NCI-H1694 treated with DMSO at 0.1 percent for 48 hours (cell line): ENCODE measurements around the gene PODN.

Experiments used
- DNase-seq: peaks from one replicate; lab custom pipeline; 2025; lab: John Stamatoyannopoulos, UW

The PODN gene

DNA sequence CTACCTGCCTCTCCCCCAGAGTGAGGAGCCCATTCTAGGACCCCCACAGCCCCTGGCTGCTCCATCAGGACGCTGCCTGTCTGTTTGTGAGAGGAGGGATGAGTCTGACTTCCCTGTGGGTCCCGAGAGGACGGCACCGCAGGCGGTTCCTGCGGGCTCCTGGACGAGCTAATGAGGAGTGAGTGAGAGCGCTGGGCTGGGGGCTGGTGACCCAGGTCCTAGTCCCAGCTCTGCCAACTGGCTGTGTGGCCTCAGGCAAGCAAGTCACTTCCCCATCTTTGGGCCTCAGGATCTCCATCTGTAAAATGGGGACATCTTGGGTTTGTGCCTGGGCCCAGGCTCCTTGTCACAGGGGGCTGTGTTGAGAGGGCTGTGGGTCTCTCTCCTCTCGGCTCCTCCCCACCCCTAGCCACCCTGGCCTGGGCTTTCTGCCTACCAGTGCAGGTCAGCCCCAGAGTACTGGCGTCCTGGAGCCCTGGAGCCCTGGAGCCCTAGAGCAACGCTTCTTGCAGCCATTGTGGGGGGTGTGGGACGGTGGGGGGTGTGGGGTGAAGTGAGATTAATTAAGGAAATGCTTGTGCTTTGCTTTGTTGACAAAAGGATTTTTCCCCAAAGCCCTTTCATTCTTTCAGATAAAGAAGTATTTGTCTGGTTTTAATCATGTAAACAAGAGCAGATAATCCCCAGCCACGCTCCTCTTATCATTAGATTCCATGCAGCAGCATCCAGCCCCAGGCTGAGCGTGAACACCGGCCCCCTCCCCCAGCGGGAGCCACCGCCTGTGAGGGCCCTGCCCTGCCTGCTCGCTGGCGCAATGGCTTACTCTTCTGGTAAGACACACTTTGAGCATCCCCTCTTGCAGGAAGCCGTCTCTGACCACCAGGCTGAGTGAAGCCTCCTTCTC lies 53.6 kb downstream of the PODN start:
- no peak for DNase-seq

- no peak for DNase-seq
Observed at GRCh38 chr1:53116307-53116810, 54.3 kb downstream of the PODN start.

GRCh38 chr1:53116933-53117600 lies 55.1 kb downstream of the PODN start:
- no peak for DNase-seq

DNA sequence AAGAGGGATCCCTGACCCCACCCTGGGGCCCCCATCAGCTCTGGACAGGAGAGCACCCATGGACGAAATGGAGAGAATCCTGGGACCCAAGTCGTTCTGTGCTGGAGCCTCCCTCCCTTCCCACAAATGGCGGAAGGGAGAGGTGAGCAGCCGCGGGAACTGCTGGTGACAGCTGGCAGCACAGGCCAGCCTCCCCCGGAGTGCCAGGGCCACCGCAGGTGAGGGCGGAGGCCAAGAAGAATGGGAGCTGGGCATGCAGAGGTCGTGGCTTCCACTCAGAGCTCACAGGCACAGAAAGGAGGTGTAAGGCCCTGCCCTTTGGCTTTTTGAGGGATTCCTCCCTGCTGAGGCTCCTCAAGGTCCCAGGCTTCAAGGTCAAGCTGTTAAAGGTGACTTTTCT lies 55.8 kb downstream of the PODN start:
- no peak for DNase-seq

DNA sequence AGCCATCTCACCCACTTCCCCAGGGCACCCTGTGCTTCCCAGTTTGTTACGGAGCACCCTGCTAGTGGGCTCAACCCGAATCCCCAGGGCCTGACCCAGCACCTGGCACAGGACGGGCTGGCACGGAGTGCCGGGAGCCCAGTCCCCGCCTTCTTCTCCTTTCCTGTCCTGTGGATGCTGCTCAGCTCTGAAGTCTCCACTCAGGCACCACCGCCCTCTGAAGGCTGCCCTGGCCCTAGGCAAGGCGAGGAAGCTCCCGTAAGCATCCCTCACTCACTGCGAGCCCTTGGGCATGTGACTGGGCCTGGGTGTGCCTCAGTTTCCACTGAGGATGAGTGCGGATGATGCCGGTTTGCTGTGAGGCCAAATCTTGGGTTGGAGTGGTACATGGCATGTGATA lies 58.6 kb downstream of the PODN start:
- no peak for DNase-seq

DNA sequence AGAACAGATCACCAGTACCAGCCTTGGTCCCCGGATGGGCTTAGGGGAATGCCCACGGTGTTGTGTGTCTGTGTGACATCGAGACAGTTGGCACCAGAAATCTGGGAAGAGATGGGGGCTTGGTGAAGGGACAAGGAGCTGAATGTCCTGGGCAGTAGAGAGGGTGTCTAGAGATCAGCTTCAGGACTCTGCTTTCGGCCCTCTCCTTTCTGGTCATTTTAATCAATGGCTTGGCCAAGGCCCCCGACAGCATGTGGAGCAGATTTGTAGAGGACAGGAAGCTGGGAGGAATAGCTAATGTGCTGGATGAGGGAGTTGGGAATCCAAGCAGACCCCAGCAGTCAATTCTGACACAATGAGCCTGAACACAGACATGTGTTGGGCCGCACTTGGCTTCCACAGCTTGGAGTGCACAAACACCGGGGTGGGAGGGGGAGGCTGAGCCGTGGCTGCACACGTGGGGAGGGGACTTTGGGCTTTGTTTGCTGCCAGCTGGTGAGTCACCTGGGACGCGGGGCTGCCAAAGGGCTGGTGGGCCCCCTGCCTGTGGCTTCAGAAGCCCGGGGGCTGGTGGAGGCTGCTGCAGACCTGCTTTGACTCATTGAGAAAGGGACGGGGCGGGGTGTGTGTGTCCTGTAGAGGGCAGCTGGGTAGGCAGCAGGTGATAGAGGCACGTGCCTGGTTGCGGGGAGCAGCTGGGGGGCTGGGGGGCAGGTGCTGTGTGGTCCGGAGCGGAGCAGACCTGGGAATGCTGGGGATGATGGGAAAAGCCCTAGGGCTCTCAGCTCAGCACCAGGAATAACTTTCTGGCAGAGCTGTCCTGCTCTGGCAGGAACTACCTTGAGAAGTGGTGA lies 59.5 kb downstream of the PODN start:
- DNase-seq: peak; percentile 81

- DNase-seq: peak; percentile 30
Observed at GRCh38 chr1:53122201-53122885, 60.3 kb downstream of the PODN start.

DNA sequence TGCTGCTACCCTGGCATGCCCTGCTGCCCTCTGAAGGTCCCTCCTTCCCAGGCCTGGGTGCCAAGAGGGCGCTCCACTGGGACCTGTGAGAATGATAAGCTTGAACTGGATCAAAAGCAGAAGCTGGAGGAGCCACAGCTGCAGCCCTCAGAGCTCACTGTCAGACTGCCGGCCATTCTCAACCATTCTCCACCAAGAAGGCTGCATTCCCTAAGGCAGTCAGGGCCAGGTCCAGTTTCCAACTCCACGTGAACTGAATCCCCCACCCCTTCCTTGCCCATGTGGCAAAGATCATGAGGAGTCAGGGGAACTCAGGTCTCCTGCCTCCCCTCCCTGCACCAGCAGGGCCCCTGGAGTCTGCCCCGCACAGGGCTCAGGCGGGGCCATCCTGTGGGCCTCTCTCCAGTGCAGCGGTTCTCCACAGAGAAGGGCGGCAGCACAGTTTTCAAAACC lies 61.0 kb downstream of the PODN start:
- DNase-seq: no peak

GRCh38 chr1:53123453-53124140 lies 61.6 kb downstream of the PODN start:
- no peak for DNase-seq

DNA sequence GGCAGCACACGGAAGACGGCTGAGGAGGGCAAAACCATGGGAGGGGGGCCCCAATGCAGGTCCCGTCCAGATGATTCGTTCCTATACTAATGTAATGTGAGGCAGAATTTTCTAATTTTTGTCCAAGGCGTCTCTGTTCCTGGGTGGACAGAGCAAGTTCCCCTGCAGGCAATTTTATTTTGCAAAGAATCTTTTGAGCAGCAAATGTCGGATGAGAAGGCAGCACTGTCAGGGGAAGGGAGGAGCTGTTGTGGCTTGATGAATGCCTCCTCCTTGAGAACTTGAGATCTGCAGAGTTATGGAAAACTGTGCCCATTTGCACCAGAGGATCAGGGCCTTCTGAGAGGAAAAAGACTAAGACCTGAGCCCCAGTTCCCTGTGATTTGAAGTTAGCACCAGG lies 63.1 kb downstream of the PODN start:
- no peak for DNase-seq

GRCh38 chr1:53125623-53126360 lies 63.8 kb downstream of the PODN start:
- DNase-seq: no peak

DNA sequence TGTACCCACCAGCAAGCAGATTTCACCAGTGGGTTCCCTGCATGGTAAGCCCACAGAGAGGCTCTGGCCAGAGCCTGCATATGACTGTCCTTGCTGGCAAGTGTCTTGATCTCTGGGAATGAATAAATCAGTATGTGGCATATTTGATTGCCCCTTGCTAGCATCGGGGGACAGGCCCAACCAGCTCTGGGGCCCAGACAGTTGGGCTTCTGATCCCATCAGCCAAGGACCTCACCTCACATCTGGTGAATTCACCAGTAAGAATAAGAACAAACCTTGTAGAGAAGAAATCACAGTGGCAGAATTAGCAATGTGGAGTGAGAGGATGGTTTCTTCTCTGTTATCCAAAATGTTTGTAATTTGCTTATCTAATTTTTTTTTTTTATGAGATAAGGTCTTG lies 64.5 kb downstream of the PODN start:
- no peak for DNase-seq

- no peak for DNase-seq
Observed at GRCh38 chr1:53127546-53127945, 65.5 kb downstream of the PODN start.

DNA sequence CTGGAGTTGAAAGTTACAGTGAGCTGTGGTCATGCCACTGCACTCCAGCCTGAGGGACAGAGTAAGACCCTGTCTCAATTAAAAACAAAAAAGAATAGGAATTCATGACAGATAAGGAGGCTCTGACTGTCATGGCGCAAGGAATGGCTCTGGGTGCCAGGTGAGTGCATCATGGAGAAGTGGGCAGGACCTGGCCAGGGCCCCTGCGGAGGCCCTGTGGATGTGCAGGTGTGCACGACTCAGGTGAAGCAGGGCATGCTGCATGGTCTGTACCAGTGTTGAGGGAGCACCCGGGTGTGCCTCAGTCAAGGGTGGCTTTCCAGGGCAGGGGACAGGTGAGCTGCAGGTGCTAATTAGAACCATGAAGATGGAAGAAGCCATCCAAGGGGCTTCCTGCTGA lies 66.4 kb downstream of the PODN start:
- no peak for DNase-seq

GRCh38 chr1:53129891-53130597 lies 68.0 kb downstream of the PODN start:
- no peak for DNase-seq

DNA sequence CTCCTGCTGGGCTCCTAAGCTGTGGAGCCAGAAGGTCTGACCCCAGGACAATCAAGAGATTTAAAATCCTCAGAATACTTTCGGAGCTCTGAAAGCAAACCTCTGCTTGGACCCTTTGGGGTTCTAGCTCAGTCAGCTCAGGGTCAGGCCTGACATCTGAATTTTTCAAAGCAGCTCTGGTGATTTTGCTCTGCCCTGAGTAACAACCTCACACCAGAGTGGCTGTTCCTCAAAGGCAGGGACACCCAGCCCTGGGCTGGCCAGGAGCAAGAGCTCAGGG lies 68.5 kb downstream of the PODN start:
- DNase-seq: no peak

- DNase-seq: no peak
Observed at GRCh38 chr1:53130878-53131589, 69.0 kb downstream of the PODN start.

GRCh38 chr1:53131590-53131938 lies 69.6 kb downstream of the PODN start:
- DNase-seq: no peak

- no peak for DNase-seq
Observed at GRCh38 chr1:53132176-53132575, 70.2 kb downstream of the PODN start.
